GM15510 (cell line): ENCODE results near the gene MTARC2.

ENCODE experiments used
- POLR2A ChIP-seq: IDR thresholded peaks from 3 replicates; pipeline ENCODE4 v1.6.1; 2011; ENCODE audit warnings: borderline replicate concordance; ENCODE audit not compliant: insufficient read length; ENCODE audit errors: extremely low read depth

The MTARC2 gene

GRCh38 chr1:220818421-220819173 is 70.5 kb downstream of the MTARC2 start:
- TF ChIP-seq POLR2A: no peak

- no peak for TF ChIP-seq POLR2A
Measured at GRCh38 chr1:220819467-220820026, 71.4 kb downstream of the MTARC2 start.

DNA sequence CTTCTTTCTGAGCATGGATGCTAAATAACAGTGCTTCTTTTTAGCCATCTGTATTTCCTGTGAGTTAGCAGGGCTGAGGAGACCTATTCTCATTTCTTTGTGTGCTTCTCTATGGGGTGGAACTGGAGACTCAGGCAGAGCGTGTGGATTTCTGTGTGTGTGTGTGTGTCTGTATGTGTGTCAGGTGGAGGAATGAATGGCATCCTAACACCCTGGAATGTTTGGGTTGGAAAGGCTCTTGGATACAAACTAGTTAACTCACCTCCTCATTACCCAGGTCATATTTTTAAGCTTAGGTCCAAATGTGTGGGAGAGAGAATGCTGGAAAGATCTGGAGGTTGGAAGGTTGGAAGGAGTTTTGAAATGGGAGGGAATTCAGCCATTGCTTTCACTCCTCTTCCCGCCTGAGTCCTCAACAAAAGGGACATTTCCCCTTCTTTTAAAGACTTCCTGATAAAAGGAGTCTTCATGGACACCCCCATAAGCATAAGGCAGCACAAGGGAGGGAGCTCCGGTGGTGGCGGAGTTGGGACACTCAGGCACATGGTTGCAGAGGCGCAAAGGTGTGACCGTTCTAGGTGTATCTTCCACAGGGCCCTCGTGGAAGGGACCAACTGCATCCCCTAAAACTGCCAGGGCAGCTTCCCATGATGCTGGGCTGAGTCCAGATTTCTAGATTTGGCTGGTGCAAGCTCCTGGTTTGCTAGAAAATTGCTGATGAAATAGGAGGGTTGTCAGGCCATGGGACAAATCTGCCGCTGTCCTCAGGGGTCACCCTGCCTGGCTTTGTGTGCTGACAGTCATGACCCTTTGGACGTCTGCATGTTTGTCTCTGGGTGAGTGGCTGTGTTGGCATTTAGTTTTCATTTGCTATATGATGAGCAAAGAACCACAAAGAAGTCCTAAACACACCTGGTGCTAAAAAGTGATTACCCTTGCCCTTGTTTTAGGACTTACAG is 76.2 kb downstream of the MTARC2 start:
- no peak for TF ChIP-seq POLR2A

DNA sequence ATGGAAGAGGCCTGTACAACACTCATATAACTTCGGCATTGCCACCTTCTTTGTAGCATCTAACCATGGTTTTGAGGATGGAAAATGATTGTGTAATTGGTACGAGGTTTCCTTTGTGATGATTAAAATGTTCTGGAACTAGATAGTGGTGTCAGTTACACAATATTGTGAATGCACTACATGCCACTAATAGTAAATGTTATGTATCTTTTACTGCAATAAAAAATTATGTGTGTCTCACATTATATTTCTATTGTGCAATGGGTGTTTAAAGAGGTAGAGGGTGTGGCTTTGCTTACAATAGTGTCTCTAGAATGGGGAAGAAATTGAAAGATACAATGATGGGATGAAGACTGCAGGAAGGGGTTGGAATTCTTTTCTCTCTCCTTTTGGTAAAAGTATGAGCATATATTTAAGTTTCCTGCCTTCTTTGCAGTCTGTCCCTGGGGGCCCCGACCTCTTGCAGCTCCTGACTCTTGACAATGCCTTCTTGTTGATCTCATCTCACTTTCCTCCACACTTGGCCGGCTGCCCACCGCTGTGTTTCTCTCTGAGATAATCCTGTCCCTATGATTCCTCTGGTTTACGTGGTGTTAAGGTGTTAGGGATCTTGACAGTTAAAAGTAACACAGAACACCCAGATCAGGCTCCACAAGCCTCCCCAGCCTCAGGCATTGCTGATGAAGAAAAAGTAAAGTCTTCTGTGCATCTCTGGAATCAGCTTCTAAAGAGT is 77.9 kb downstream of the MTARC2 start:
- no peak for TF ChIP-seq POLR2A

GRCh38 chr1:220826729-220827128 is 78.6 kb downstream of the MTARC2 start:
- no peak for TF ChIP-seq POLR2A

- no peak for TF ChIP-seq POLR2A
Measured at GRCh38 chr1:220827445-220828178, 79.5 kb downstream of the MTARC2 start.

GRCh38 chr1:220828179-220828490 is 80.0 kb downstream of the MTARC2 start:
- no peak for TF ChIP-seq POLR2A

DNA sequence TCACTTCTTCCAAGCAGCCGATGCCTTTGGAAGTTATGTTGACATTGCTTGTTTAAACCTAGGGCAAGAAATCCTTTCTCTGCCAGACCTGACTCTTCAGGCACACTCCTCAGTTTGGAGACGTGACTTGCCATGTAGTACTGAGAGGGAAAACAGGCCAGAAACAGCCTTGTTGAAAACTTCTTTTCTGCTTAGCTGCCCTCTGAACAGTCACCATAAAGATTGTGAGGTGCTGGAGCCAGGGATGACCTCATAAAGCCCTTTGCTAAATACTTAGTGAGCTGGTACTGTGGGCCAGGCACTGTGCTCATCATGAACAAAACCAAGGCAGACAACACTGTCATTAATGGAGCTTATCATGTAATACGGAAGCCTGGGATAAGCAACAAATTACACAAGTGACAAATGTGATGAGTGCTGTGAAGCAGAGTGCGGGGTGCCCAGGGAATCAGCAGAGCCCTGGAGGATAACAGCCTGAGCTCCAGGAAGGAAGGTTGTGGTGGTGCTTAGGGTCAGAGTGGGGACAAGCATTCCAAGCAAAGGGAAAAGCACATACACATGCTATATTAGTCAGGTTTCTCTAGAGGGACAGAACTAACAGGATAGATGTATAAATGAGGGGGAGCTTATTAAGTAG is 80.9 kb downstream of the MTARC2 start:
- no peak for TF ChIP-seq POLR2A

GRCh38 chr1:220833436-220833835 is 85.3 kb downstream of the MTARC2 start:
- no peak for TF ChIP-seq POLR2A
